ENCODE data around the gene NACC1. TPM values are rescaled to one million over a fixed set of nuclear protein-coding genes. Genes with fewer than 3 reads are reported as not detected.

NACC1 gene
- total RNA-seq, 4 donors from 2014 or later, result 12.0 to 44.7 (median 23.0) TPM

- no peak for DNase-seq (ENCODE audit: low spot score)
- no peak for ATAC-seq (ENCODE audit: low FRiP score)
- TF ChIP-seq, protein P1, sequence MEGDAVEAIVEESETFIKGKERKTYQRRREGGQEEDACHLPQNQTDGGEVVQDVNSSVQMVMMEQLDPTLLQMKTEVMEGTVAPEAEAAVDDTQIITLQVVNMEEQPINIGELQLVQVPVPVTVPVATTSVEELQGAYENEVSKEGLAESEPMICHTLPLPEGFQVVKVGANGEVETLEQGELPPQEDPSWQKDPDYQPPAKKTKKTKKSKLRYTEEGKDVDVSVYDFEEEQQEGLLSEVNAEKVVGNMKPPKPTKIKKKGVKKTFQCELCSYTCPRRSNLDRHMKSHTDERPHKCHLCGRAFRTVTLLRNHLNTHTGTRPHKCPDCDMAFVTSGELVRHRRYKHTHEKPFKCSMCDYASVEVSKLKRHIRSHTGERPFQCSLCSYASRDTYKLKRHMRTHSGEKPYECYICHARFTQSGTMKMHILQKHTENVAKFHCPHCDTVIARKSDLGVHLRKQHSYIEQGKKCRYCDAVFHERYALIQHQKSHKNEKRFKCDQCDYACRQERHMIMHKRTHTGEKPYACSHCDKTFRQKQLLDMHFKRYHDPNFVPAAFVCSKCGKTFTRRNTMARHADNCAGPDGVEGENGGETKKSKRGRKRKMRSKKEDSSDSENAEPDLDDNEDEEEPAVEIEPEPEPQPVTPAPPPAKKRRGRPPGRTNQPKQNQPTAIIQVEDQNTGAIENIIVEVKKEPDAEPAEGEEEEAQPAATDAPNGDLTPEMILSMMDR (IDR thresholded peaks at IDR 0.05), result no peak
Observed at GRCh38 chr19:13132471-13133180, 14.6 kb downstream of the NACC1 start.

DNA sequence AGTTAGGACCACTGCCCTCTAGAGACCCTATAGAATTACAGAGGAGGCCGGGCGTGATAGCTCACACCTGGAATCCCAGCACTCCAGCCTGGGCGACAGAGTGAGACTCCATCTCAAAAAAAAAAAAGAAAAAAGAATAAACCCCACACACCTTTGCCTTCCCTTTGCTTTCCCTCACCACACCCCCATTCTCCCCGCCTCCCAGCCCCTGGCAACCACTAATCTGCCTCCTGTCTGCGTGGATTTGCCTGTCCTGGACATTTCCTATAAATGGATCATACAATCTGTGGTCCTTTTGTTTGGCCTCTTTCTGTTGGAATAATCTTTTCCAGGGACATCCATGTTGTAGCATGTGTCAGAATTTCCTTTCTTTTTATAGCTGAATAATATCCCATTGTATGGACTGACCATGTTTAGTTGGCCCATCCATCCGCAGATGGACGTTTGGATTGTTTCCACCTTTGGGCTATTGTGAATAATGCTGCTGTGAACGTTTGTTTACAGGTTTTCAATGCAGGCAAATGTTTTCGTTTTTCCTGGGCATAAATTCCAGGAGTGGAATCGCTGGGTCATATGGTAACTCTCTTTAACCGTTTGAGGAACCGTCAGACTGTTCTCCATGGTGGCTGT, 15.3 kb downstream of the NACC1 start:
- no peak for ATAC-seq (ENCODE audit: low FRiP score)
- no peak for DNase-seq (ENCODE audit: low spot score)
- TF ChIP-seq, protein P1 (IDR thresholded peaks at IDR 0.05), result no peak

DNA sequence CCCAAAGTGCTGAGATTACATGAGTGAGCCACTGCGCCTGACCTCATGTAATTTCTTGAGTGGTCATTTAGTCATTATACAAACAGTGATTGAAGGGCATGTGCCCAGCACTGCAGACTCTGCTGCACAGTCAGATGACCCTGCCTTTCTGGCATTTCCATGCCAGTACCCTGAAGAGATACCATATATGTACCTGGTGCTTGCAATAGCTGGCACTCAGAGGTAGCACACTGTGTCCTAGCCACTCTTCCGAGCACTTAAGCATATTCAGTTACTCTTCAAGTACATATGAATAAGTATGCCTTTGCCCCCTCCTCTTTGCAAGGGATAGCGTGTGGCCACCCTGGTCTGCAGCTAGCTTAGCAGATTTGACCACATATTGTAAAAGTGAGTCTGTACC, 16.6 kb downstream of the NACC1 start:
- ATAC-seq (ENCODE audit: low FRiP score) (no peak), DNase-seq (ENCODE audit: low spot score) (no peak)
- TF ChIP-seq, protein P1 (IDR thresholded peaks at IDR 0.05), result no peak

DNA sequence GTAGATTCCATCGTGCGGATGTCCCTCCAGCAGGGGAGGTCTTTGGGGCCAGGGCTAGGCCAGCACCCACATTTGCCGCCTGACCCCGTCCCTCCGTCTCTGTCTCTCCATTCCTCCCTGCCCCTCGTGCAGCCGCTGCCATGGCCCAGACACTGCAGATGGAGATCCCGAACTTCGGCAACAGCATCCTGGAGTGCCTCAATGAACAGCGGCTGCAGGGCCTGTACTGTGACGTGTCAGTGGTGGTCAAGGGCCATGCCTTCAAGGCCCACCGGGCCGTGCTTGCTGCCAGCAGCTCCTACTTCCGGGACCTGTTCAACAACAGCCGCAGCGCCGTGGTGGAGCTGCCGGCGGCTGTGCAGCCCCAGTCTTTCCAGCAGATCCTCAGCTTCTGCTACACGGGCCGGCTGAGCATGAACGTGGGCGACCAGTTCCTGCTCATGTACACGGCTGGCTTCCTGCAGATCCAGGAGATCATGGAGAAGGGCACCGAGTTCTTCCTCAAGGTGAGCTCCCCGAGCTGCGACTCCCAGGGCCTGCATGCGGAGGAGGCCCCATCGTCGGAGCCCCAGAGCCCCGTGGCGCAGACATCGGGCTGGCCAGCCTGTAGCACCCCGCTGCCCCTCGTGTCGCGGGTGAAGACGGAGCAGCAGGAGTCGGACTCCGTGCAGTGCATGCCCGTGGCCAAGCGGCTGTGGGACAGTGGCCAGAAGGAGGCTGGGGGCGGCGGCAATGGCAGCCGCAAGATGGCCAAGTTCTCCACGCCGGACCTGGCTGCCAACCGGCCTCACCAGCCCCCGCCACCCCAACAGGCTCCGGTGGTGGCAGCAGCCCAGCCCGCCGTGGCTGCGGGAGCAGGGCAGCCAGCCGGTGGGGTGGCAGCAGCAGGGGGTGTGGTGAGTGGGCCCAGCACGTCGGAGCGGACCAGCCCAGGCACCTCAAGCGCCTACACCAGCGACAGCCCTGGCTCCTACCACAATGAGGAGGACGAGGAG, 17.3 kb downstream of the NACC1 start:
- DNase-seq (ENCODE audit: low spot score) (no peak), ATAC-seq (ENCODE audit: low FRiP score) (no peak)
- TF ChIP-seq, protein P1 (IDR thresholded peaks at IDR 0.05), result no peak

- TF ChIP-seq, protein P1 (IDR thresholded peaks at IDR 0.05), result no peak
- ATAC-seq (ENCODE audit: low FRiP score) (no peak), DNase-seq (ENCODE audit: low spot score) (no peak)
Observed at GRCh38 chr19:13137290-13137794, 19.3 kb downstream of the NACC1 start.

DNA sequence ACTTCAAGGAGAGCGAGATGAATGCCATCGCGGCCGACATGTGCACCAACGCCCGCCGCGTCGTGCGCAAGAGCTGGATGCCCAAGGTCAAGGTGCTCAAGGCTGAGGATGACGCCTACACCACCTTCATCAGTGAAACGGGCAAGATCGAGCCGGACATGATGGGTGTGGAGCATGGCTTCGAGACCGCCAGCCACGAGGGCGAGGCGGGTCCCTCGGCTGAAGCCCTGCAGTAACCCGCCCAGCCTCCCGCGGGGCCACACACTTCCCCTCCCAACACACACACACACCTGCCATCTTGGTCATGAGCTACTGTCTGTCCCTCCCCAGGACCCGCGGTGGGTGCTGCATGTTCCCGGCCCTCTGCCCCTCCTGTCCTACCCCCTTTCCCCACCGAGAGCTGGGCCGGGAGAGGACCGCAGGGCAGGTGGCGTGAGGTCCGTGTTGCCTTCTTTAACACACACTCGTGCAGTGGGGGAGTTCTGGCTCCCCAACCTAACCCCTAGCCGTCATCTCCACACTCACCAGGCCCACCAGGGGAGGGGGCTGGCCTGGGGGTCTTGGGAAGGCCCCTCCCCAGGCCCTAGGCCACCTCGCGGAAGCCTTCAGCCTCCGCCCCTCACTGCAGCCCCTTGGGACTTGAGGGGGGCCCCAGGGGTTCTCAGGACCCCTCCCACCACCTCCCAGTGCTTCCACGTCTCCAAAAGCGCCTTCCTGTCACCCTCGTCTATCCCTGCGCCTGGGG, 20.3 kb downstream of the NACC1 start:
- no peak for ATAC-seq (ENCODE audit: low FRiP score)
- DNase-seq (ENCODE audit: low spot score), result no peak
- TF ChIP-seq, protein P1 (IDR thresholded peaks at IDR 0.05), result no peak

Data from omental fat pad (tissue), 4 donors.